ENCODE results near the gene CHST7. TPM values are rescaled to one million over a fixed set of nuclear protein-coding genes. Genes with fewer than 3 reads are reported as not detected.

Gene CHST7
- total and polyA plus RNA-seq, 2 experiments from 2014 or later, result 5.6 to 7.8 TPM

GRCh38 chrX:46634577-46634976 is 61.0 kb downstream of the CHST7 start:
- Histone ChIP-seq H3K9me3 (ENCODE audit: low read depth) (no peaks in the 10 kb centered on the region), H3K27me3 (no peaks in the 10 kb centered on the region), H3K4me1 (ENCODE audit: insufficient read depth) (no peaks in the 10 kb centered on the region), H3K4me3 (no peak overlapping the region), H4K20me1 (ENCODE audit: insufficient read depth, poor library complexity, severe bottlenecking) (no peaks in the 10 kb centered on the region), H3K27ac (no peak overlapping the region), H3K4me2 (no peak overlapping the region), H3K36me3 (replicated peaks; ENCODE audit: insufficient read depth, low read depth) (no peaks in the 10 kb centered on the region), H3K9me2 (replicated peaks; ENCODE audit: insufficient read depth) (no peaks in the 10 kb centered on the region), H3K79me2 (no peaks in the 10 kb centered on the region), H2AFZ (no peak overlapping the region)
- WGBS (ENCODE audit: low lambda C conversion rate, missing lambda C conversion rate), result 72% methylated on average over 3 of the region's 3 CpGs
- TF ChIP-seq EZH2phosphoT487 (IDR thresholded peaks at IDR 0.05; ENCODE audit: low read depth, severe bottlenecking, unreplicated experiment), result no peak
- TF ChIP-seq EZH2 (IDR thresholded peaks at IDR 0.05; ENCODE audit: borderline replicate concordance), result no peak
- no peak for TF ChIP-seq CTCF (IDR thresholded peaks at IDR 0.05; ENCODE audit: poor library complexity)
- DNase-seq (ENCODE audit: low spot score), result no peak

- Histone ChIP-seq H3K4me3 (no peak overlapping the region), H3K27me3 (no peaks in the 10 kb centered on the region), H3K9me2 (replicated peaks; ENCODE audit: insufficient read depth) (no peaks in the 10 kb centered on the region)
These were observed 61.6 kb downstream of the CHST7 start for GRCh38 chrX:46635186-46635585.

GRCh38 chrX:46636223-46636622 is 62.7 kb downstream of the CHST7 start:
- 86% methylated on average over 6 of the region's 6 CpGs for WGBS (ENCODE audit: low lambda C conversion rate, missing lambda C conversion rate)
- no peaks in the 10 kb centered on the region for H3K36me3 ChIP-seq (replicated peaks; ENCODE audit: insufficient read depth, low read depth)

More at GRCh38 chrX:46635186-46635585, 61.6 kb downstream of the CHST7 start:
- Histone ChIP-seq H3K79me2 (no peaks in the 10 kb centered on the region), H3K4me2 (no peak overlapping the region), H4K20me1 (ENCODE audit: insufficient read depth, poor library complexity, severe bottlenecking) (no peaks in the 10 kb centered on the region), H3K9me3 (ENCODE audit: low read depth) (no peaks in the 10 kb centered on the region), H3K36me3 (replicated peaks; ENCODE audit: insufficient read depth, low read depth) (no peaks in the 10 kb centered on the region), H3K27ac (no peak overlapping the region), H2AFZ (no peak overlapping the region), H3K4me1 (ENCODE audit: insufficient read depth) (no peaks in the 10 kb centered on the region)
- WGBS (ENCODE audit: low lambda C conversion rate, missing lambda C conversion rate), result 82% methylated on average over 2 of the region's 2 CpGs
- TF ChIP-seq EZH2 (IDR thresholded peaks at IDR 0.05; ENCODE audit: borderline replicate concordance) (no peak), EZH2phosphoT487 (IDR thresholded peaks at IDR 0.05; ENCODE audit: low read depth, severe bottlenecking, unreplicated experiment) (no peak), CTCF (IDR thresholded peaks at IDR 0.05; ENCODE audit: poor library complexity) (no peak)
- DNase-seq (ENCODE audit: low spot score), result no peak

More at GRCh38 chrX:46636223-46636622, 62.7 kb downstream of the CHST7 start:
- Histone ChIP-seq H3K79me2 (no peaks in the 10 kb centered on the region), H3K27me3 (no peaks in the 10 kb centered on the region), H3K4me2 (no peak overlapping the region), H3K9me2 (replicated peaks; ENCODE audit: insufficient read depth) (no peaks in the 10 kb centered on the region), H3K27ac (no peak overlapping the region), H3K4me3 (no peak overlapping the region), H3K9me3 (ENCODE audit: low read depth) (no peaks in the 10 kb centered on the region), H4K20me1 (ENCODE audit: insufficient read depth, poor library complexity, severe bottlenecking) (no peaks in the 10 kb centered on the region), H3K4me1 (ENCODE audit: insufficient read depth) (no peaks in the 10 kb centered on the region), H2AFZ (no peak overlapping the region)
- no peak for DNase-seq (ENCODE audit: low spot score)
- TF ChIP-seq EZH2phosphoT487 (IDR thresholded peaks at IDR 0.05; ENCODE audit: low read depth, severe bottlenecking, unreplicated experiment) (no peak), EZH2 (IDR thresholded peaks at IDR 0.05; ENCODE audit: borderline replicate concordance) (no peak), CTCF (IDR thresholded peaks at IDR 0.05; ENCODE audit: poor library complexity) (no peak)

Measured in hepatocyte (in vitro differentiated cells).